Sigmoid colon (tissue), 4 donors: Measurements from ENCODE around the gene SMIM36.

ENCODE experiments used
- CTCF ChIP-seq, 4 experiments: fragments of 450-650 bp in 3 of 4; fragments of 200-600 bp in 1 of 4; IDR thresholded peaks; one replicate each; pipeline ENCODE4 v1.5.1; 2016 to 2019; ENCODE audit warnings: antibody characterized with exemption in 4 of 4, mild to moderate bottlenecking in 3 of 4, moderate library complexity in 2 of 4
- EP300 ChIP-seq, 4 donors: sonication (generic); formaldehyde crosslinking; IDR thresholded peaks; one replicate each; pipeline ENCODE4 v1.6.1; 2017; ENCODE audit warnings: antibody characterized with exemption in 4 of 4

GRCh38 chr17:55448681-55449080 is 62.6 kb downstream of the SMIM36 start:
- TF ChIP-seq CTCF (IDR thresholded peaks at IDR 0.05) (no peak), EP300 (IDR thresholded peaks at IDR 0.05) (no peak)
